HEK293T (cell line): ENCODE measurements around the gene VIPR2.

Source experiments
- BHLHE40 ChIP-seq: fragments of 450-650 bp; IDR thresholded peaks from 2 replicates; pipeline ENCODE4 v1.6.1; 2016; ENCODE audit warnings: mild to moderate bottlenecking, moderate library complexity, borderline replicate concordance
- ELF4 ChIP-seq: fragments of 450-650 bp; IDR thresholded peaks from 2 replicates; pipeline ENCODE4 v1.6.1; 2017; ENCODE audit warnings: antibody characterized with exemption
- FOXM1 ChIP-seq: fragments of 450-650 bp; IDR thresholded peaks from 2 replicates; pipeline ENCODE4 v1.6.1; 2017; ENCODE audit warnings: mild to moderate bottlenecking, borderline replicate concordance
- HDGF ChIP-seq: fragments of 450-650 bp; IDR thresholded peaks from 2 replicates; pipeline ENCODE4 v1.6.1; 2017; ENCODE audit warnings: antibody characterized with exemption, borderline replicate concordance
- LEF1 ChIP-seq: fragments of 450-650 bp; IDR thresholded peaks from 2 replicates; pipeline ENCODE4 v1.6.1; 2017; ENCODE audit warnings: mild to moderate bottlenecking, borderline replicate concordance
- SP1 ChIP-seq: fragments of 450-650 bp; IDR thresholded peaks from 2 replicates; pipeline ENCODE4 v1.6.1; 2017
- TARDBP ChIP-seq: fragments of 450-650 bp; IDR thresholded peaks from 2 replicates; pipeline ENCODE4 v1.6.1; 2016
- ZNF384 ChIP-seq: fragments of 450-650 bp; IDR thresholded peaks from 2 replicates; pipeline ENCODE4 v1.6.1; 2016

GRCh38 chr7:159179241-159179640, 34.6 kb upstream of the VIPR2 start:
- TF ChIP-seq BHLHE40 (no peak), LEF1 (no peak), ELF4 (no peak), HDGF (no peak), ZNF384 (no peak), SP1 (no peak), TARDBP (no peak), FOXM1 (no peak)
